Measurements from ENCODE around the gene EVA1C.
"Not testable (repeated sequence)": the region's sequence is repeated elsewhere in the genome, so short reads cannot be mapped to it uniquely, and the experiment has no call there.

The EVA1C gene

DNA sequence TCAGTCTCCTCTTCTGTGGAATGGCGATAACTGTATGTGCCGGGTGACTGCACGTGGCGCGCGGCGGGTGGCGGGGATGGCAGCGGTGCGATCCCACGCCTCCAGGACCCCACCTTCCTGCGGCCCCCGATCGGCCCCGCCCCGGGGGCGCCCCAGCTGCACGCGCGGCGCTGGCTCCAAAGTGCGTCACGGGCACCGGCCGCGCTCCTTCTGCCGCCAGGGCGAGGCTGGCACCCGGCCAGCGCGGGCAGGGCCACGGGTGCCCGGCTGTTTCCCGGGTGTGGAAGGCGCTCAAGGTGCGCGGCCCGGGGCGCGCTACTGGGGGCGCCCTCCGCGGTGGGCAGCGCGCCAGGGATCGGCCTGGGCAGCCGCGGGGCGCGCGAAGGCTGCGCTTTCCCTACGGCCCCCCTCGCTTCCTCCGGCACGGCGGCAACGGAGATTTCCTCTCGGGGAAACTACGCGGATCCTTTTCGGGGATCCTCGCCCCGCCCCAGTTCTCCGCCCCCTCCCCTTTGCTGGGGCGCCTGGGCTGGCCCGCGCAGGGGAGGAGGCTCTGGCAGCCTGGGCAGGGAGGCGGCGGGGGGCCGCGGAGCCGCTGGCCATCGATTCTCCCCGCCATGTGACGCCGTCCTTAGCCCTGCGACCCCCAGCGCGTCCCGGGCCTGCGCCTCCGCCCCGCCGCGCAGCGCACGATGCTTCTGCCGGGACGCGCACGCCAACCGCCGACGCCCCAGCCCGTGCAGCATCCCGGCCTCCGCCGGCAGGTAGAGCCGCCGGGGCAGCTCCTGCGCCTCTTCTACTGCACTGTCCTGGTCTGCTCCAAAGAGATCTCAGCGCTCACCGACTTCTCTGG is at the start of gene EVA1C:
Gene EVA1C, plus strand, starts transcription at position 545 of the 853 bp plus-strand sequence. Its CDS starts 148 bp downstream, at position 693.
- peak in 2 of 3 experiments; percentile 84 for DNase-seq

DNA sequence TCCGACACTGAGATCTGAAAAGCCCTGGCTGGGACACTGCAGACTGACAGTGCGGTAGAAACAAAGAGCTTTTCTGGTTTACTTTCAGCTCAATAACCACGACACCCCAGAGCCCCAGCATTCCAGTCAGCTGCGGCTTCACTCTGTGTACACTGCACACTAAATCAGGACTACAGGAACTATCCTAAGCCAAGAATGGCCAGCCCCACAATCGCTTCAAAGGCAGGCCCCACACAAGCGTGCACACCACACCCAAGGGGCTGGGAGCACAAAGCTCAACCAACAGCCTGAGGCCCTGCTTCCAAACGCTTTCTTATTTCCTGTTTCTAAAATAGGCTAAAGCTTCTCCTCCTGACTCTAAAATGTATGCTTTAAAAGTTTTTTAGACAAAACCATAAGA is 48.1 kb upstream of the EVA1C start:
- no peak for DNase-seq

GRCh38 chr21:32364796-32365195 is 47.7 kb upstream of the EVA1C start:
- DNase-seq, result no peak

- DNase-seq, result no peak
These were observed 46.3 kb upstream of the EVA1C start for GRCh38 chr21:32366191-32366590.

- DNase-seq, result no peak
These were observed 45.3 kb upstream of the EVA1C start for GRCh38 chr21:32367158-32367557.

GRCh38 chr21:32368386-32368785 is 44.1 kb upstream of the EVA1C start:
- no peak for DNase-seq

- not testable (repeated sequence) for DNase-seq
These were observed 43.5 kb upstream of the EVA1C start for GRCh38 chr21:32368961-32369360.

- DNase-seq, result no peak
These were observed 41.3 kb upstream of the EVA1C start for GRCh38 chr21:32370998-32371766.

- DNase-seq, result no peak
These were observed 40.6 kb upstream of the EVA1C start for GRCh38 chr21:32371913-32372314.

- peak in 1 of 3 experiments; percentile 10 for DNase-seq
These were observed 39.8 kb upstream of the EVA1C start for GRCh38 chr21:32372755-32373154.

DNA sequence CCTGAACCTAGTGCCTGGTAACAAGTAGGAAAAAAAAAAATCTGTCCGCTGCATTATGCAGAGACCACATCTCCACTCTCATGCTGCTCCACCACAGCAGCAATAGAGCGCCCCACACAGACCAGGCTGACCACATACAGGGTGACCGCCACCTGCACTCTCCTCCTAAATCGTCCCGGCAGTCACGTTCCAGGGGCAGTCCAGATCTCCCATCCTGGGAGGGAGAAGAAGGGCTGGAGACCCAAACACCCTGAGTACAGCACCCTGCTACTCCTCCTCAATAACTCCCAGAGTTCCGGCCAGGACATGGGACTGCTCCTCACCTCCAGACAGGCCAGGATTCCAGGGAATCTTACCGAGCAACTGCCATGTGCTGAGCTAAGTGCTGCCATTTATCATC is 35.0 kb upstream of the EVA1C start:
- DNase-seq, result no peak

GRCh38 chr21:32377991-32378390 is 34.5 kb upstream of the EVA1C start:
- DNase-seq, result no peak

DNA sequence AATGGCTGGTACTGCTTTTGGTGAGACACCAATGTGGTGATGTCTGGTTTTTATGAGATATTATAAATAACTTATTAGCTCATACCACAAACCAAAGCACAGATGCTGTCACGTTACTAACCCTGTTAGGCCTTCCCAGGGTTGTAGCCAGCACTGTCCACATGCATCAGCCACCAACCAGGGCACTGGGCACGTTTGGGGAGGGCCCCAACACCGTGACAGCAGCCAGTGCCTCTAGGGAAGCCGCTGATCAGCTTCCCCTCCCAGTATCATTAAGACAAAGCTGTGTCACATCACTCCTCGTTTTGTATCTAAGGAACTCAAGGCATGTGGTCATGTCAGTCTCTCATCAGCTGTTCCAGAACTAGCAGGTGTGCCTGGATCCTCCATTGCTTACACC is 33.5 kb upstream of the EVA1C start:
- DNase-seq, result no peak

- DNase-seq, result no peak
These were observed 31.6 kb upstream of the EVA1C start for GRCh38 chr21:32380940-32381339.

DNA sequence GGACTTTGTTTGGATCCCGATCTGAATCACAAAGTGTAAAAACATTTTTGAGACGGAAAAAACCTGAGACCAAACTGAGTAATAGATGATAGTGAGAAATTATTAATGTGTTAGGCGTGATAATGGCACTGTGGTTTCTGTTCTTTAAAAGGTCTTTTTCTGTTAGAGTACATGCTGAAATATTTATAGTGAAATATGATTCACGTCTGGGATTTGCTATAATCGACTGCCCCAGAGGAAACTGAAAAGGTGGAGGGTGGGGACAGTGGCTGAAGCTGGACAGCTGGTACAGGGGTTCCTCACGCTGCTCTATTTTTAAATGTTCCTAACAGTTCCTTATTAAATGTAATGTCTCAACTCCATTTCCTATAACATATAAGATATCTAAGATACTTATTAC is 30.9 kb upstream of the EVA1C start:
- DNase-seq, result no peak

GRCh38 chr21:32382108-32382644 is 30.3 kb upstream of the EVA1C start:
- peak in 2 of 3 experiments; percentile 12 to 57 for DNase-seq

DNA sequence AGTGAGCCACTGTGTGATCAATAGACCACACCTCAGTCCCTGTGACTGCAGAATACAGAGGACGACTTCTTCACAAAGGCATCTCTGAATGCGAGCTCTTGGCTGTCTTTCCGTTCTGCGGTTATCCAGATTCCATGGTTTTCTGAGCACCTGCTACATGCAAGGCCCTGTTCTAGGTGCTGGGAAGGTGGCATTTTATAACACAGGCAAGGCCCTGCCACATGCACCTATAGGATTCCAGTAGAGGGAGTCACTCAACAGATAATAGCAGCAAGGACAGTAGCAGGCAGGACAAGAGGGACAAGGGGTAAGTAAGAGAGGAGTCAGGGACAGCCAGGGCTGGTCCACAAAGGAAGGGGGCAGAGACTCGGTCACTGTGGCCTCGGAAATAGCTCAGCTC is 28.7 kb upstream of the EVA1C start:
- peak in 1 of 3 experiments; percentile 6 for DNase-seq

GRCh38 chr21:32386195-32386870 is 26.2 kb upstream of the EVA1C start:
- DNase-seq, result peak in 1 of 3 experiments; percentile 19

DNA sequence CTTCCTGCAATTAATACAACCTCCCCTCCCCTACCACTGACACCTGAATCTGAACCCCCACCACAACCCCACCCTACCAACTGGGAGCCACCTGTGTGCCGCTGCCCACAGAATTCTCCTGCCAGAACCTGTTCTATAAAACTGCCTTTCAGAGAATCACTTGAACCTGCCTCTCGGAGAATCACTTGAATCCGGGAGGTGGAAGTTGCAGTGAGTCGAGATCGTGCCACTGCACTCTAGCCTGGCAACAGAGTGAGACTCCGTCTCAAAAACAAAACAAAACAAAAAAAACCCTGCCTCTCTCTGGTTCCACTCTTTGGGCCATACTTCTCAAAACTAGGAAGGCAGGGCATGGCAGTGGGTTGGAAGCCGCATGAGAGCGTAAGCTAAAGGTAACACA is 25.4 kb upstream of the EVA1C start:
- DNase-seq, result no peak

DNA sequence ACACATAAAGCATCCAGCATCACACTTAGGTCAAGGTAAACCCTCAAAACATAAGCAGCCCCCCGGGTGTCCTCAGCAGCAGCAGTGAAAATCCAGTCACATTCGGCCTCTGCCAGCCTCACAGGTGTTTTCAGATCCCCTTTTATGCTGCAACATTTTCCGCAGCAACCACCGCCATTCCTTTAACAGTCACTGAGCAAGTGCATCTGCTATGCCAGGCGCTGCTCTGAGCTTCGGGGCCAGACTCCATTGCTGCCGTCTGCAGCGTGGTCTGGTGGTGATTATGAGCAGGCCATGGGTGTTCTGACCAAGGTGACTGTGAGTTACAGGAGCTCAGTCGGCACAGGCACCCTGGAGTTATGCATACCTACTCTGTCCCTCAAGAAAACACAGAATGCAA is 24.2 kb upstream of the EVA1C start:
- DNase-seq, result no peak

- DNase-seq, result no peak
These were observed 23.0 kb upstream of the EVA1C start for GRCh38 chr21:32389337-32390015.

DNA sequence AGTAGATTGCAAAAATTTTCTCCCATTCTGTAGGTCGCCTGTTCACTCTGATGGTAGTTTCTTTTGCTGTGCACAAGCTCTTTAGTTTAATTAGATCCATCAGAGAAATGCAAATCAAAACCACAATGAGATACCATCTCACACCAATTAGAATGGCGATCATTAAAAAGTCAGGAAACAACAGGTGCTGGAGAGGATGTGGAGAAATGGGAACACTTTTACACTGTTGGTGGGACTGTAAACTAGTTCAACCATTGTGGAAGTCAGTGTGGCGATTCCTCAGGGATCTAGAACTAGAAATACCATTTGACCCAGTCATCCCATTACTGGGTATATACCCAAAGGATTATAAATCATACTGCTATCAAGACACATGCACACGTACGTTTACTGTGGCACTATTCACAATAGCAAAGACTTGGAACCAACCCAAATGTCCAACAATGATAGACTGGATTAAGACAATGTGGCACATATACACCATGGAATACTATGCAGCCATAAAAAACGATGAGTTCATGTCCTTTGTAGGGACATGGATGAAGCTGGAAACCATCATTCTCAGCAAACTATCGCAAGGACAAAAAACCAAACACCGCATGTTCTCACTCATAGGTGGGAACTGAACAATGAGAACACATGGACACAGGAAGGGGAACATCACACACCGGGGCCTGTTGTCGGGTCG is 21.8 kb upstream of the EVA1C start:
- DNase-seq, result not testable (repeated sequence)
